Retinal pigment epithelial cell (primary cell): ENCODE data around the gene OFD1.

ENCODE experiments used
- DNase-seq: peaks from one replicate; pipeline ENCODE4 v3.0.0-alpha.2; 2010; ENCODE audit warnings: low read depth
- H3K4me3 ChIP-seq: 2 replicates; pipeline ENCODE4 v1.5.1; 2011; ENCODE audit warnings: mild to moderate bottlenecking, low read length, control low read depth, moderate library complexity
- TF ChIP-seq, protein P1 (sequence below): conservative IDR thresholded peaks from 2 replicates; pipeline ENCODE4 v1.5.1; 2011; ENCODE audit warnings: low read depth, low read length, control low read depth, inconsistent platforms

OFD1 gene

DNA sequence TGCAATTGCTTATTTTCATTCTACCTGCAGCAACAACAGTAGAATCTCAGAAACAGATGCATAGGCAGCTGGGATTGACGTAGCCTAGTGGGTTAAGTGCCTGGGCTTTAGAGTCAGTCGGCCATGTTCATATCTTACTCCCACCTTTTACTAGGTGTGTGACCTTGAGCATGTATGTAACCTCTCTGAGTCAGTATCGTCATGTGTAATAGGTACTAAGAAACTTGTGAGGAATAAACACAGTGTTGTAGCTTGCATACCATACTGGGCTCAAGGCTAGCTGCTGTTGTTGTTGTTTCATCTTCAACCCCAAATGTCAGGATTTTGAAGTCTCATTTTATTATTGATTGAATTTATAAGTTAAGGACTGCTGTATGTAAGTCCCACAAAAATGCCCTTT is 31.4 kb upstream of the OFD1 start:
- TF ChIP-seq, protein P1, sequence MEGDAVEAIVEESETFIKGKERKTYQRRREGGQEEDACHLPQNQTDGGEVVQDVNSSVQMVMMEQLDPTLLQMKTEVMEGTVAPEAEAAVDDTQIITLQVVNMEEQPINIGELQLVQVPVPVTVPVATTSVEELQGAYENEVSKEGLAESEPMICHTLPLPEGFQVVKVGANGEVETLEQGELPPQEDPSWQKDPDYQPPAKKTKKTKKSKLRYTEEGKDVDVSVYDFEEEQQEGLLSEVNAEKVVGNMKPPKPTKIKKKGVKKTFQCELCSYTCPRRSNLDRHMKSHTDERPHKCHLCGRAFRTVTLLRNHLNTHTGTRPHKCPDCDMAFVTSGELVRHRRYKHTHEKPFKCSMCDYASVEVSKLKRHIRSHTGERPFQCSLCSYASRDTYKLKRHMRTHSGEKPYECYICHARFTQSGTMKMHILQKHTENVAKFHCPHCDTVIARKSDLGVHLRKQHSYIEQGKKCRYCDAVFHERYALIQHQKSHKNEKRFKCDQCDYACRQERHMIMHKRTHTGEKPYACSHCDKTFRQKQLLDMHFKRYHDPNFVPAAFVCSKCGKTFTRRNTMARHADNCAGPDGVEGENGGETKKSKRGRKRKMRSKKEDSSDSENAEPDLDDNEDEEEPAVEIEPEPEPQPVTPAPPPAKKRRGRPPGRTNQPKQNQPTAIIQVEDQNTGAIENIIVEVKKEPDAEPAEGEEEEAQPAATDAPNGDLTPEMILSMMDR: no peak
- no peak overlapping the region for H3K4me3 ChIP-seq
- DNase-seq: no peak

- TF ChIP-seq, protein P1: no peak
- no peak for DNase-seq
Observed at GRCh38 chrX:13703589-13703988, 31.0 kb upstream of the OFD1 start.

DNA sequence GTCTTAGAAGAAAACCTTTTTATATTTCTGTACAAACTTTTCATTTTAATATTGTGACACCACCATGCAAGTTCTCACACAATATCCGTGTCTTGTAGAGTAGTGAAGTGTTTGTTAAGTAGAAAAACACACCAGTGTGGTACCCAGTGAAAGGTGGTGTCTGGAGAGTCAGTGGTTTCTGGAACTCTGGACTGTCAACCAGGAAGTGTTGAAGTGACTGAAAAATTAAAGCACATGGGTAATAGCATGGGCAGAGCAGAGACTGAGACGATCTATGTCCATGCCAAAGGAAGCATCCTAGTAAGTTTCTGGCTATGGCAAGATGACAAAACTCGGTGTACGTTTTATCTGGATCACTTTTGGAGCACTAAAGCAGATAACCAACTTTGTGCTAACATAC is 23.4 kb upstream of the OFD1 start:
- DNase-seq: no peak
- TF ChIP-seq, protein P1: no peak
- no peak overlapping the region for H3K4me3 ChIP-seq

More at GRCh38 chrX:13703589-13703988, 31.0 kb upstream of the OFD1 start:
- no peak overlapping the region for H3K4me3 ChIP-seq

- H3K4me3 ChIP-seq: no peak overlapping the region
- TF ChIP-seq, protein P1: no peak
- DNase-seq: no peak
Observed at GRCh38 chrX:13716455-13716854, 18.1 kb upstream of the OFD1 start.

DNA sequence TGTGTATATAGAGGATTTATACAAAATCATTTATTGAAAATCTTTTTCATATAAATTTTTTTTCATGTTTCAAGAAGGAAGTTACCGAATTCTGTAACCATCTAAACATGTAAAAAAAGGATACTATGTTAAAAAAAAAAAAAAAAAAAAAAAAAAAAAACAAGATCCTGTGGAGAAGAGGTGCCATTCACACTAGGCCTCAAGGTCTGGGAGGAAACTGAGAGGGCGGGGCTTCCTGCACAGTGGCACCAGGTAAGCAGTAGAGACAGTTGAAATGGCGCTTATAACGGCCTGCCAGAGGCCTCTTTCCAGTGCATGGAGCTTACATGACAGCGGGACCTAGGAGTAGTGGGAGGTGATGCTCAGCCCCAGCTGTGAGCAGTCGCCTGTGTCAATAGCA is 17.6 kb upstream of the OFD1 start:
- no peak overlapping the region for H3K4me3 ChIP-seq
- TF ChIP-seq, protein P1: no peak
- DNase-seq: no peak

- DNase-seq: no peak
- H3K4me3 ChIP-seq: no peak overlapping the region
- TF ChIP-seq, protein P1: no peak
Observed at GRCh38 chrX:13717700-13718472, 16.7 kb upstream of the OFD1 start.

DNA sequence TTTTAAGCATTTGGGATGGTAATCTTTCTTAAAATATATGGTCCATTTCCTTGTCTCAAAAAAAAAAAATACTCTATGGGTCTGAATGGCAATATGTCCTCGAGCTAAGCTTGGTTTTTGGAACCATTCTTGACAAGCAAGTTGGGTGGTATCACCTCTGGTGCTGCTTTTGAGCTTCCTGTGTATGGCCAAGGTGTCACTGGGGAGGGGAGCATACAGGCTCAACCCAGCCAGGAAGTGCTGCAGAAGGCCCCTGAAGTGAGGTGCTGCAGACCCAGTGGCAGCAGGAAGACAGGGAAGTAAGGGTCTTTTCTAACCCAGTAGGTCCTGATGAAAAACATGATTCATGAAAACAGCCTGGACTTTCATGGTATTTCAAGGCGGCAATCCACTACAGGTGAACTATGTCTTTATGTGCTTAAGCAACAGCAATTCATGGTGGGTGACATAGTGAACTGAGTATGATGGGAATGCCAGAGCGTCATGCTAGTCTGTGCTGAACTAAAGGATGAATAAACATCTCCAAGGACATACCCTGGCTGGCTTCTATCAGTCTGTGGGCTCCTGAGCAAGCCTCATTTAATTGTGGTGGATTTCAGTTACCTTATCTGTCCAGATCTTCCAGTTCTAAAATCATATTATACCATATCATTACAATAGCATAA is 15.2 kb upstream of the OFD1 start:
- TF ChIP-seq, protein P1: no peak
- no peak overlapping the region for H3K4me3 ChIP-seq
- no peak for DNase-seq
